HepG2 (cell line): ENCODE measurements around the gene DNMT3L. TPM values are rescaled to one million over a fixed set of nuclear protein-coding genes. Genes with fewer than 3 reads are reported as not detected.

ENCODE experiments used
- BORCS8-MEF2B ChIP-seq: sonication (generic); formaldehyde crosslinking; IDR thresholded peaks from 2 replicates; pipeline ENCODE4 v1.8.0; 2022; ENCODE audit warnings: mild to moderate bottlenecking, missing genetic modification reagents
- KAT2B ChIP-seq: fragments of 150-350 bp; IDR thresholded peaks from 2 replicates; pipeline ENCODE4 v1.6.1; 2014; ENCODE audit warnings: low read depth, low read length, borderline replicate concordance
- MBD4 ChIP-seq: IDR thresholded peaks from 2 replicates; pipeline ENCODE4 v1.6.1; 2012; ENCODE audit warnings: low read length, inconsistent platforms, borderline replicate concordance
- MIXL1 ChIP-seq: IDR thresholded peaks from 2 replicates; pipeline ENCODE4 v1.6.1; 2016
- RBFOX2 ChIP-seq: fragments of 200-400 bp; formaldehyde crosslinking; IDR thresholded peaks from 2 replicates; pipeline ENCODE4 v1.6.1; 2017; ENCODE audit warnings: low read depth, mild to moderate bottlenecking, low read length
- THRA ChIP-seq: sonication (generic); formaldehyde crosslinking; IDR thresholded peaks from 2 replicates; pipeline ENCODE4 v1.4.0; 2020; ENCODE audit warnings: missing genetic modification reagents, borderline replicate concordance
- ZBTB40 ChIP-seq, 2 experiments: fragments of 450-650 bp in 1 of 2; sonication (generic) in 1 of 2; formaldehyde crosslinking in 1 of 2; IDR thresholded peaks; 2 replicates each; pipeline versions ENCODE4 v1.6.1 to v1.8.0; 2016 to 2022; ENCODE audit warnings: antibody characterized with exemption in 1 of 2, mild to moderate bottlenecking in 1 of 2, missing genetic modification reagents in 1 of 2
- ZFP41 ChIP-seq: sonication (generic); formaldehyde crosslinking; IDR thresholded peaks from 2 replicates; pipeline ENCODE4 v1.4.0; 2020; ENCODE audit warnings: mild to moderate bottlenecking, missing genetic modification reagents, borderline replicate concordance
- ZNF414 ChIP-seq: sonication (generic); formaldehyde crosslinking; IDR thresholded peaks from 2 replicates; pipeline ENCODE4 v1.5.0; 2020; ENCODE audit warnings: missing genetic modification reagents
- ZNF501 ChIP-seq: sonication (generic); formaldehyde crosslinking; IDR thresholded peaks from 2 replicates; pipeline ENCODE4 v1.5.1; 2020; ENCODE audit warnings: mild to moderate bottlenecking, moderate library complexity, missing genetic modification reagents
- ZNF687 ChIP-seq: sonication (generic); formaldehyde crosslinking; IDR thresholded peaks from 2 replicates; pipeline ENCODE4 v1.5.1; 2020; ENCODE audit warnings: mild to moderate bottlenecking, missing genetic modification reagents, moderate library complexity
- ZNF784 ChIP-seq: sonication (generic); formaldehyde crosslinking; IDR thresholded peaks from 2 replicates; pipeline ENCODE4 v1.5.1; 2020; ENCODE audit warnings: missing genetic modification reagents, mild to moderate bottlenecking, borderline replicate concordance
- polyA plus RNA-seq, 8 experiments: library from polyadenylated mRNA; depleted of rRNA in 3 of 8; stranded (reverse) in 7 of 8; unstranded in 1 of 8; fragments of >200 nt; fragmentation: Illumina TruSeq in 4 of 8; extraction: Trizol in 4 of 8; gene quantifications; 2 replicates each; pipeline versions ENCODE4 v1.2.1 to v1.2.3, GENCODE V29; 2011 to 2016; ENCODE audit warnings: low read depth in 4 of 8, missing spikeins in 1 of 8, mixed read lengths in 1 of 8; ENCODE audit not compliant: insufficient read depth in 1 of 8
- total RNA-seq, 5 experiments: library from RNA; depleted of rRNA; stranded (reverse); fragments of >200 nt; fragmentation: Illumina TruSeq; extraction: Trizol; gene quantifications; 2 replicates each; pipeline ENCODE4 v1.2.3, GENCODE V29; 2016; ENCODE audit warnings: low read depth in 1 of 5

Gene DNMT3L
- total and polyA plus RNA-seq, 2 of the 13 experiments (the other 11 are each of a cell fraction or from before 2014, with no cell fraction given) = 0.75 to 1.7 TPM

- TF ChIP-seq BORCS8-MEF2B (CRISPR knock-in tag) (peak; percentile 38; the same call in 1 of the 2 replicates), ZNF501 (CRISPR knock-in tag) (peak; percentile 57; the same call in 1 of the 2 replicates), ZNF414 (no peak), ZNF687 (CRISPR knock-in tag) (peak; percentile 65), ZNF784 (CRISPR knock-in tag) (no peak), RBFOX2 (0 out of 2 replicates have a peak, but pooled peaks have one; percentile 26), ZFP41 (CRISPR knock-in tag) (no peak), THRA (CRISPR knock-in tag) (no peak), MBD4 (no peak), ZBTB40 (IDR thresholded peaks at IDR 0.05) (no peak), ZBTB40 (CRISPR knock-in tag; IDR thresholded peaks at IDR 0.05) (no peak), KAT2B (no peak), MIXL1 (CRISPR knock-in tag) (peak; percentile 71; the same call in 1 of the 2 replicates)
Observed at GRCh38 chr21:44303490-44303981, 41.8 kb upstream of the DNMT3L start (continued).
